Measurements from ENCODE around the gene CTNNA3.

- TF ChIP-seq EZH2 (IDR thresholded peaks at IDR 0.05) (no peak), CTCF (IDR thresholded peaks at IDR 0.05 in 2 of 3, conservative IDR thresholded peaks at IDR 0.05 in 1 of 3; ENCODE audit: borderline replicate concordance in 1 of 3, insufficient read depth in 1 of 3, low read depth in 2 of 3, low read length in 2 of 3) (no peak), JUND (IDR thresholded peaks at IDR 0.05) (no peak), ATF3 (IDR thresholded peaks at IDR 0.05) (no peak), CEBPB (IDR thresholded peaks at IDR 0.05; ENCODE audit: low read depth) (no peak), TCF7L2 (IDR thresholded peaks at IDR 0.05; ENCODE audit: borderline replicate concordance, extremely low read depth, insufficient read depth, insufficient read length) (no peak), EGR1 (IDR thresholded peaks at IDR 0.05; ENCODE audit: low read depth) (no peak), POLR2A (IDR thresholded peaks at IDR 0.05; ENCODE audit: borderline replicate concordance, extremely low read depth, insufficient read depth, insufficient read length) (no peak), POLR2AphosphoS5 (IDR thresholded peaks at IDR 0.05; ENCODE audit: low read depth, low read length) (no peak)
These were observed 495.0 kb downstream of the CTNNA3 start for GRCh38 chr10:67200913-67201564.
